ENCODE data around the gene TGM3. TPM values are rescaled to one million over a fixed set of nuclear protein-coding genes. Genes with fewer than 3 reads are reported as not detected.

TGM3 gene
- total RNA-seq, 6 donors from 2014 or later, result 0.33 to 1.0 (median 0.46) TPM; not detected in 1

DNA sequence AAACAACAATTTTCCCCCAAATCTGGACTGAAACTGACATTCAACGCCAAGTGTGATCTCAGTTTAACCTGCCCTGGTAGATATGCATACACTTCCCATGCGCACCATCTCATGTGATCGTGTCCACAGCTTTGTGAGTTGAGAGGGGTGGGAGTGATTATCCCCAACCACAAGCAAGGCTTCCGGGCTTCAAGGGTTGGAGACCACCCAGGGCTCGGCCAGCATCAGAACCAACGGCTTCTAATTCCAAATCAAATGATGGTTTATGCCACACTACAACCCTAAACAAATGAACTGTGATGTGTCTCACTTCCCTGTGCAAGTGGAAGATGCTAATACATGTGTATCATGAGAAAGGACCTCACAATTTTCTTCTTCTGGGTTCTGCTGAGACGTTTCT, 515 bp upstream of the TGM3 start:
- DNase-seq, result no peak

DNA sequence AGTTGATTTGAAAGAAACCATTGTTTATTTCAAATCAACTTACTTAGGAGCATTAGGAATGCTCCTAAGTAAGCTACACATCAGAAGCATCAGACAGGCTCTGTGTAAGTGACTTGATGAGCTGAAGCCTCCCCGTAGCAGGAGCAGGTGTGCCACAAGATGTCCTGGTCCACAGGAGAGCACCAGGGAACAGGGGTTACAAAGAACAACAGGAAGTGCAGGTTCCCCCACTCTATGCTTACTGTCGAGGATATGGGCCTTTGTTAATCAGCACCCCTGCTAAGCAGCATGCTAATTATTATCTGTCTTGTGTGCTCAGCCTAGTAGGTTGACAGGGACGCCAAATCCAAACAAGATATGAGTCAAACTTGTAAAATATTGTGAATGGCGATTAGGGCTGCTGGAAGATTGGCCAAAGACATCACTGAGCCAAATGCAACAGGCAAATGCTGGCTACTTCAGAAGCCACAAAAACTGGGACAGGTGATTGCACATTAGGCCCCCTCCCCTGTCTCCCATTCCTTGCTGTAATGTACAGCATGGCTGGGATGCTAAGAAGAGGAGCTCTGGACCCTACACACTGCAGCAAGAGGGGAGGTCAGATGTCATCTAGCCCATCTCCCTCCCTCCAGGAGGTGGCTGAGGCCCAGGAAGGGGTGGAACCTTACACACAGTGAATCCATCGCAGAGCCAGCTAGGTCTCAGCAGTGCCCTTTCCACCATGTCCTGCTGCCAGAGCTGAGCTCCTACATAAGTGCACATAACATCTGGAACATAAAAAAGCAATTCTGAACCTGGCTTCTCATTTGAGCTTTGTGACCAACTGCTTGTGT, 939 bp downstream of the TGM3 start:
- TF ChIP-seq POLR2A (IDR thresholded peaks at IDR 0.05) (no peak), POLR2AphosphoS5 (IDR thresholded peaks at IDR 0.05) (no peak), EP300 (IDR thresholded peaks at IDR 0.05) (no peak)
- TF ChIP-seq, protein P1, sequence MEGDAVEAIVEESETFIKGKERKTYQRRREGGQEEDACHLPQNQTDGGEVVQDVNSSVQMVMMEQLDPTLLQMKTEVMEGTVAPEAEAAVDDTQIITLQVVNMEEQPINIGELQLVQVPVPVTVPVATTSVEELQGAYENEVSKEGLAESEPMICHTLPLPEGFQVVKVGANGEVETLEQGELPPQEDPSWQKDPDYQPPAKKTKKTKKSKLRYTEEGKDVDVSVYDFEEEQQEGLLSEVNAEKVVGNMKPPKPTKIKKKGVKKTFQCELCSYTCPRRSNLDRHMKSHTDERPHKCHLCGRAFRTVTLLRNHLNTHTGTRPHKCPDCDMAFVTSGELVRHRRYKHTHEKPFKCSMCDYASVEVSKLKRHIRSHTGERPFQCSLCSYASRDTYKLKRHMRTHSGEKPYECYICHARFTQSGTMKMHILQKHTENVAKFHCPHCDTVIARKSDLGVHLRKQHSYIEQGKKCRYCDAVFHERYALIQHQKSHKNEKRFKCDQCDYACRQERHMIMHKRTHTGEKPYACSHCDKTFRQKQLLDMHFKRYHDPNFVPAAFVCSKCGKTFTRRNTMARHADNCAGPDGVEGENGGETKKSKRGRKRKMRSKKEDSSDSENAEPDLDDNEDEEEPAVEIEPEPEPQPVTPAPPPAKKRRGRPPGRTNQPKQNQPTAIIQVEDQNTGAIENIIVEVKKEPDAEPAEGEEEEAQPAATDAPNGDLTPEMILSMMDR (IDR thresholded peaks at IDR 0.05), result no peak
- no peak for ATAC-seq (ENCODE audit: low FRiP score in 2 of 2)
- no peak overlapping the region for H3K4me3 ChIP-seq
- DNase-seq, result no peak
- peaks cover 0 to 15% (median 10%) of the 10 kb centered on the region in 4 donors for H3K4me1 ChIP-seq
- H3K36me3 ChIP-seq, result no peaks in the 10 kb centered on the region
- no peak overlapping the region for H3K27ac ChIP-seq
- H3K27me3 ChIP-seq, result no peaks in the 10 kb centered on the region
- 55 to 67% methylated on average over 5 of the region's 5 CpGs for WGBS, 2 donors
- no peaks in the 10 kb centered on the region for H3K9me3 ChIP-seq

More for the DNA sequence above, 515 bp upstream of the TGM3 start:
- Histone ChIP-seq H3K36me3 (no peaks in the 10 kb centered on the region), H3K9me3 (no peaks in the 10 kb centered on the region), H3K27ac (no peak overlapping the region), H3K4me1 (peaks cover 0 to 13% (median 9%) of the 10 kb centered on the region in 4 donors), H3K4me3 (no peak overlapping the region), H3K27me3 (no peaks in the 10 kb centered on the region)
- ATAC-seq (ENCODE audit: low FRiP score in 2 of 2), result no peak
- TF ChIP-seq POLR2A (IDR thresholded peaks at IDR 0.05), result no peak
- TF ChIP-seq, protein P1 (IDR thresholded peaks at IDR 0.05), result no peak
- WGBS, 2 donors, result 69 to 75% methylated on average over 7 of the region's 7 CpGs

DNA sequence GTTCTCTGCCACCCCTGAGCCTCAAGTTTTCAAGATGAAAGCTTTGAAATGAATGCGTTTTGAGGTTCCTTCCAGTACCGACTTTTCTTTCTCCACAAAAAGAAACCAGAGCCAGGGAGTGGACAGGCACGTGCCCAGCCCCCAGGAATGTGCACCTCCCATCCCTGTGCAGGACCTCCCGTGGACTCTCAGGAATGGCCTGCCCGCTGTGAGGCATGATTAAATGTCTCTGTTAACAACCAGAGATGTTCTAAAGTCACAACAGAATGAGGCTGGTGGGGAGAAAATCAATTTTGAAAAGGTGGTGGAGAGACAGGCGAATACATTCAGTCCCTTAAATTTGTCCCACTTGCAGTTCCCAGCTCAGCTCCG, 1.5 kb downstream of the TGM3 start:
- Histone ChIP-seq H3K36me3 (no peaks in the 10 kb centered on the region), H3K27ac (no peak overlapping the region), H3K9me3 (no peaks in the 10 kb centered on the region), H3K27me3 (no peaks in the 10 kb centered on the region), H3K4me1 (peaks cover 0 to 15% (median 9%) of the 10 kb centered on the region in 4 donors), H3K4me3 (no peak overlapping the region)
- 63 to 65% methylated on average over 6 to 7 of the region's 7 CpGs for WGBS, 2 donors
- ATAC-seq (ENCODE audit: low FRiP score in 2 of 2) (no peak), DNase-seq (no peak)
- TF ChIP-seq EP300 (IDR thresholded peaks at IDR 0.05), result no peak

DNA sequence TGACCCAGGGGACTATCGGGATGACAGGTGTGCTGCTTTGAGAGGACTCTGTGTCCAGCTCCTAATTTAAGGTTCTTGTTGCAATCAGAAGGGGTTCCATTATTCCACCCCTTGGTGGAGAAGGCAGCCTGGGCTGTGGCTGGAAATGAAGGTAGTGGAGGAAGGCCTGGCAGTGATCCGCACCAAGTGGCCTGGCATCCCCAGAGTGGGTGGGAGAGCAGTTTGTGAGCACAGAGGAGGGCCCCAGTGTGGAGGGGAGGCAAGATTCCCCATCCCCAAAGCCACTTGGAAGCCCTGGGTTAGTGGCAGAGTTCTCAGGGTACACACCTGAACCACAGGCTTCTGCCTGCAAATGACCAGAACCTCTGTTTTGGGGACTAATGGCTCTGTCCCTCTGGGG, 2.3 kb downstream of the TGM3 start:
- Histone ChIP-seq H3K9me3 (no peaks in the 10 kb centered on the region), H3K27ac (no peak overlapping the region), H3K27me3 (no peaks in the 10 kb centered on the region), H3K36me3 (no peaks in the 10 kb centered on the region), H3K4me1 (peaks cover 0 to 15% (median 8%) of the 10 kb centered on the region in 4 donors), H3K4me3 (no peak overlapping the region)
- WGBS, 2 donors, result 87 to 96% methylated on average over 1 to 2 of the region's 2 CpGs
- TF ChIP-seq EP300 (IDR thresholded peaks at IDR 0.05), result no peak
- TF ChIP-seq POLR2AphosphoS5 (IDR thresholded peaks at IDR 0.05), result no peak
- TF ChIP-seq POLR2A (IDR thresholded peaks at IDR 0.05), result no peak
- TF ChIP-seq, protein P1 (IDR thresholded peaks at IDR 0.05), result no peak
- ATAC-seq (ENCODE audit: low FRiP score in 2 of 2) (no peak), DNase-seq (no peak)

DNA sequence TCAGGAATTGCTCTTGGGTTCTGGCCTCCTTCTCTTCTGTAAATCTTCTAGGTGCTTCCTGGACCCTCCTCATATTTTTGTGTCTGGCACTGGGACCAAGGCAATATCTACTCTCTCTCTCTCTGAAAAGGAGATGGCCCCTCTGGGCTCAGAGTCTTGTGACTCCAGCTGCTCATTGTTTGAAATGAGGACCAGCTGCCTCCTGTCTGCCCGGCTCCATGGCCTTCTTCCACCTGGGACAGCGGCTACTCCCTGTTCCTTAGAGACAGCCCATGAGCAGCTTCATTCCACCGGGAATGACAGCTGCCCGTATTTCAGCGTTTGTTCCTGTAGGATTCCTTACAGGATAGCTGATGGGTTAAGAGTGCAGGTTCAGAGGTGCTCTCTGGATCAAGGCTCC, 2.9 kb downstream of the TGM3 start:
- Histone ChIP-seq H3K27ac (peak overlapping the region in 1 of 4 donors; percentile 70), H3K36me3 (no peaks in the 10 kb centered on the region), H3K4me1 (peaks cover 0 to 15% (median 8%) of the 10 kb centered on the region in 4 donors), H3K4me3 (no peak overlapping the region), H3K27me3 (no peaks in the 10 kb centered on the region), H3K9me3 (no peaks in the 10 kb centered on the region)
- 75 to 88% methylated on average over 5 of the region's 5 CpGs for WGBS, 2 donors
- TF ChIP-seq EP300 (IDR thresholded peaks at IDR 0.05) (no peak), POLR2AphosphoS5 (IDR thresholded peaks at IDR 0.05) (no peak), POLR2A (IDR thresholded peaks at IDR 0.05) (no peak)
- TF ChIP-seq, protein P1 (IDR thresholded peaks at IDR 0.05), result no peak
- DNase-seq (no peak), ATAC-seq (ENCODE audit: low FRiP score in 2 of 2) (no peak)
